Fibroblast of peridontal ligament (primary cell): Measurements from ENCODE around the gene IRAG1.
"Not testable (repeated sequence)": the region's sequence is repeated elsewhere in the genome, so short reads cannot be mapped to it uniquely, and the experiment has no call there.

ENCODE experiments used
- DNase-seq: peaks from one replicate; pipeline ENCODE4 v3.0.0-alpha.2; 2010; ENCODE audit errors: extremely low read depth

IRAG1 gene

GRCh38 chr11:10709299-10710086 is 15.9 kb upstream of the IRAG1 start:
- DNase-seq, result peak; percentile 85

- DNase-seq, result no peak
Observed at GRCh38 chr11:10708131-10708530, 14.6 kb upstream of the IRAG1 start.

GRCh38 chr11:10701982-10702381 is 8.4 kb upstream of the IRAG1 start:
- DNase-seq, result no peak

GRCh38 chr11:10699072-10699471 is 5.5 kb upstream of the IRAG1 start:
- peak; percentile 69 for DNase-seq

- no peak for DNase-seq
Observed at GRCh38 chr11:10697323-10697620, 3.7 kb upstream of the IRAG1 start.

GRCh38 chr11:10696468-10697322 is 3.1 kb upstream of the IRAG1 start:
- DNase-seq, result no peak

GRCh38 chr11:10695833-10696232 is 2.3 kb upstream of the IRAG1 start:
- peak; percentile 31 for DNase-seq

- DNase-seq, result peak; percentile 51
Observed at GRCh38 chr11:10694486-10695239, 1.1 kb upstream of the IRAG1 start.

GRCh38 chr11:10692531-10693115 is 932 bp downstream of the IRAG1 start:
- no peak for DNase-seq

- no peak for DNase-seq
Observed at GRCh38 chr11:10688401-10688800, 5.2 kb downstream of the IRAG1 start.

- DNase-seq, result no peak
Observed at GRCh38 chr11:10686311-10686710, 7.2 kb downstream of the IRAG1 start.

- no peak for DNase-seq
Observed at GRCh38 chr11:10683429-10683828, 10.1 kb downstream of the IRAG1 start.

- no peak for DNase-seq
Observed at GRCh38 chr11:10680956-10681487, 12.5 kb downstream of the IRAG1 start.

- DNase-seq, result not testable (repeated sequence)
Observed at GRCh38 chr11:10680279-10680678, 13.3 kb downstream of the IRAG1 start.

- no peak for DNase-seq
Observed at GRCh38 chr11:10679644-10680043, 13.9 kb downstream of the IRAG1 start.

GRCh38 chr11:10678101-10678500 is 15.5 kb downstream of the IRAG1 start:
- no peak for DNase-seq

GRCh38 chr11:10676919-10677318 is 16.6 kb downstream of the IRAG1 start:
- DNase-seq, result no peak

GRCh38 chr11:10674911-10675440 is 18.6 kb downstream of the IRAG1 start:
- DNase-seq, result peak; percentile 50

GRCh38 chr11:10674440-10674855 is 19.1 kb downstream of the IRAG1 start:
- DNase-seq, result no peak

- DNase-seq, result no peak
Observed at GRCh38 chr11:10673501-10674062, 20.0 kb downstream of the IRAG1 start.

- no peak for DNase-seq
Observed at GRCh38 chr11:10670099-10670498, 23.5 kb downstream of the IRAG1 start.
